H1 (cell line): ENCODE measurements around the gene STPG1. TPM values are rescaled to one million over a fixed set of nuclear protein-coding genes. Genes with fewer than 3 reads are reported as not detected.

Experiments
- CTCF ChIA-PET: fragments of 300-600 bp; sonication (Branson Sonifier 250); formaldehyde crosslinking; loops from one replicate; lab custom pipeline; 2021; ENCODE audit not compliant: partially characterized antibody; lab: Charles Lee
- POLR2A ChIA-PET: fragments of 300-600 bp; sonication (Branson Sonifier 250); formaldehyde crosslinking; loops from one replicate; lab custom pipeline; 2021; ENCODE audit warnings: inconsistent platforms; ENCODE audit not compliant: partially characterized antibody; lab: Charles Lee
- DNase-seq, 2 experiments: peaks; one replicate each; pipeline versions ENCODE4 v3.0.0 to v3.0.0-alpha.2; 2010 to 2022; ENCODE audit warnings: low spot score in 2 of 2, low read depth in 1 of 2, mixed read lengths in 1 of 2
- FAIRE-seq: peaks from 2 replicates; lab custom pipeline; 2011; peaks lifted over from hg19 to GRCh38; lab: Jason Lieb, UNC
- H2AFZ ChIP-seq: 2 replicates; pipeline ENCODE4 v1.8.1; 2012; ENCODE audit warnings: low read length, inconsistent platforms
- H2AK5ac ChIP-seq: 2 replicates; pipeline ENCODE4 v1.6.1; 2013; ENCODE audit warnings: low read depth, low read length
- H2BK120ac ChIP-seq: replicated peaks from 2 replicates; pipeline ENCODE3; 2013; ENCODE audit warnings: low read depth, low read length, inconsistent platforms
- H2BK12ac ChIP-seq: 2 replicates; pipeline ENCODE4 v1.6.1; 2013; ENCODE audit warnings: low read depth, low read length
- H2BK15ac ChIP-seq: 2 replicates; pipeline ENCODE4 v1.6.1; 2013; ENCODE audit warnings: low read length
- H2BK20ac ChIP-seq: 2 replicates; pipeline ENCODE4 v1.6.1; 2013; ENCODE audit warnings: low read length
- H2BK5ac ChIP-seq: 2 replicates; pipeline ENCODE4 v1.6.1; 2013; ENCODE audit warnings: low read depth, low read length
- H3K14ac ChIP-seq: 2 replicates; pipeline ENCODE4 v1.6.1; 2013; ENCODE audit warnings: inconsistent platforms; ENCODE audit not compliant: insufficient read length
- H3K18ac ChIP-seq: 2 replicates; pipeline ENCODE4 v1.6.1; 2013; ENCODE audit warnings: low read length; ENCODE audit errors: extremely low read depth
- H3K23ac ChIP-seq: 2 replicates; pipeline ENCODE4 v1.6.1; 2013; ENCODE audit warnings: inconsistent platforms; ENCODE audit not compliant: insufficient read length
- H3K23me2 ChIP-seq: 2 replicates; pipeline ENCODE4 v1.6.1; 2013; ENCODE audit warnings: low read depth, low read length
- H3K27ac ChIP-seq: 2 replicates; pipeline ENCODE4 v1.6.1; 2011; ENCODE audit warnings: low read depth, low read length, inconsistent platforms
- H3K27me3 ChIP-seq, 4 experiments: replicated peaks in 1 of 4; 1 replicate in 1 of 4; 2 replicates in 3 of 4; pipeline versions ENCODE4 v1.6.1 to v1.8.1; 2011 to 2013; ENCODE audit warnings: low read length in 3 of 4, mild to moderate bottlenecking in 3 of 4, inconsistent platforms in 2 of 4, mixed read lengths in 2 of 4, moderate library complexity in 1 of 4; ENCODE audit not compliant: control insufficient read depth in 3 of 4, insufficient read depth in 3 of 4; ENCODE audit errors: extremely low read depth in 1 of 4
- H3K36me3 ChIP-seq, 4 experiments: 2 replicates each; pipeline versions ENCODE4 v1.6.1 to v1.8.1; 2011 to 2013; ENCODE audit warnings: mild to moderate bottlenecking in 4 of 4, low read length in 3 of 4, moderate library complexity in 2 of 4, control low read depth in 1 of 4, inconsistent platforms in 1 of 4; ENCODE audit not compliant: insufficient read depth in 4 of 4, control insufficient read depth in 2 of 4
- H3K4ac ChIP-seq: replicated peaks from 2 replicates; pipeline ENCODE3; 2013; ENCODE audit warnings: low read length, low read depth, mixed read lengths, inconsistent platforms; ENCODE audit not compliant: insufficient read length
- H3K4me1 ChIP-seq, 4 experiments: replicated peaks in 1 of 4; 1 replicate in 1 of 4; 2 replicates in 3 of 4; pipeline versions ENCODE4 v1.6.1 to v1.8.1; 2011 to 2013; ENCODE audit warnings: low read length in 3 of 4, inconsistent platforms in 2 of 4, mixed read lengths in 1 of 4; ENCODE audit not compliant: insufficient read depth in 4 of 4, control insufficient read depth in 3 of 4
- H3K4me2 ChIP-seq, 2 experiments: 2 replicates each; pipeline versions ENCODE4 v1.6.1 to v1.8.1; 2011 to 2013; ENCODE audit warnings: low read depth in 2 of 2, low read length in 2 of 2, control low read depth in 1 of 2, inconsistent platforms in 1 of 2, mild to moderate bottlenecking in 1 of 2; ENCODE audit not compliant: insufficient read depth in 1 of 2
- H3K4me3 ChIP-seq, 4 experiments: fragments of 200-600, 300-600 bp in 1 of 4; sonication (generic), shearing (Covaris generic), sonication (Bioruptor Twin) in 1 of 4; 2 replicates each; pipeline versions ENCODE4 v1.5.1 to v1.8.1; 2011 to 2016; ENCODE audit warnings: low read length in 4 of 4, low read depth in 3 of 4, control low read depth in 2 of 4, inconsistent platforms in 2 of 4, mild to moderate bottlenecking in 2 of 4, mixed read lengths in 1 of 4, moderate library complexity in 1 of 4; ENCODE audit not compliant: insufficient read depth in 2 of 4; ENCODE audit errors: extremely low read depth in 1 of 4
- H3K56ac ChIP-seq: replicated peaks from 2 replicates; pipeline ENCODE3; 2013; ENCODE audit warnings: low read depth, mild to moderate bottlenecking, mixed read lengths, low read length, inconsistent platforms; ENCODE audit not compliant: insufficient read length
- H3K79me1 ChIP-seq: 2 replicates; pipeline ENCODE4 v1.6.1; 2013; ENCODE audit warnings: low read depth, low read length, control low read depth
- H3K79me2 ChIP-seq, 2 experiments: 2 replicates each; pipeline versions ENCODE4 v1.6.1 to v1.8.1; 2012 to 2013; ENCODE audit warnings: low read length in 2 of 2, mild to moderate bottlenecking in 2 of 2, inconsistent platforms in 1 of 2; ENCODE audit not compliant: insufficient read depth in 2 of 2, control insufficient read depth in 1 of 2
- H3K9ac ChIP-seq, 4 experiments: replicated peaks in 1 of 4; 1 replicate in 1 of 4; 2 replicates in 3 of 4; pipeline versions ENCODE4 v1.6.1 to v1.8.1; 2011 to 2013; ENCODE audit warnings: low read depth in 3 of 4, low read length in 3 of 4, control low read depth in 2 of 4, mild to moderate bottlenecking in 2 of 4, moderate library complexity in 2 of 4, inconsistent platforms in 1 of 4; ENCODE audit errors: extremely low read depth in 1 of 4
- H3K9me3 ChIP-seq, 2 experiments: 2 replicates each; pipeline versions ENCODE4 v1.6.1 to v1.8.1; 2012 to 2013; ENCODE audit warnings: mild to moderate bottlenecking in 2 of 2, moderate library complexity in 2 of 2, control low read depth in 1 of 2, inconsistent platforms in 1 of 2, low read depth in 1 of 2, low read length in 1 of 2, mixed read lengths in 1 of 2; ENCODE audit not compliant: insufficient read depth in 2 of 2
- H4K20me1 ChIP-seq, 2 experiments: replicated peaks in 1 of 2; 2 replicates each; pipeline versions ENCODE3 to v1.8.1; 2011 to 2013; ENCODE audit warnings: inconsistent platforms in 2 of 2, low read length in 2 of 2, mild to moderate bottlenecking in 1 of 2; ENCODE audit not compliant: insufficient read depth in 2 of 2, control insufficient read depth in 1 of 2
- H4K5ac ChIP-seq: 2 replicates; pipeline ENCODE4 v1.6.1; 2013; ENCODE audit warnings: low read length, low read depth, mixed read lengths, inconsistent platforms; ENCODE audit not compliant: insufficient read length
- H4K8ac ChIP-seq: 2 replicates; pipeline ENCODE4 v1.8.0; 2013; ENCODE audit warnings: mild to moderate bottlenecking, moderate library complexity, low read length, inconsistent platforms; ENCODE audit not compliant: insufficient read depth; ENCODE audit errors: extremely low read depth
- H4K91ac ChIP-seq: replicated peaks from 2 replicates; pipeline ENCODE3; 2013; ENCODE audit warnings: low read length, mixed read lengths, inconsistent platforms; ENCODE audit not compliant: insufficient read length
- ATF2 ChIP-seq: IDR thresholded peaks from 2 replicates; pipeline ENCODE4 v1.6.1; 2012; ENCODE audit warnings: low read length, inconsistent platforms
- CHD1 ChIP-seq: IDR thresholded peaks from 2 replicates; pipeline ENCODE4 v1.6.1; 2012; ENCODE audit warnings: low read depth, low read length, improper control_type of control experiment
- CHD2 ChIP-seq: IDR thresholded peaks from 2 replicates; pipeline ENCODE4 v1.6.1; 2012; ENCODE audit warnings: low read length, improper control_type of control experiment
- CTBP2 ChIP-seq: IDR thresholded peaks from 2 replicates; pipeline ENCODE4 v1.7.0; 2011; ENCODE audit warnings: borderline replicate concordance, mild to moderate bottlenecking, moderate library complexity, mixed read lengths, low read length; ENCODE audit not compliant: insufficient read depth, insufficient read length
- EP300 ChIP-seq, 2 experiments: IDR thresholded peaks; 1 replicate in 1 of 2; 2 replicates in 1 of 2; pipeline ENCODE4 v1.6.1; 2011 to 2012; ENCODE audit warnings: low read depth in 2 of 2, low read length in 2 of 2, mild to moderate bottlenecking in 2 of 2, borderline replicate concordance in 1 of 2, inconsistent platforms in 1 of 2, moderate library complexity in 1 of 2
- KDM4A ChIP-seq: IDR thresholded peaks from one replicate; pipeline ENCODE4 v1.7.1; 2012; ENCODE audit warnings: low read depth, mild to moderate bottlenecking, moderate library complexity, low read length, inconsistent platforms; ENCODE audit not compliant: severe bottlenecking
- MAFK ChIP-seq: IDR thresholded peaks from 2 replicates; pipeline ENCODE4 v1.6.1; 2012; ENCODE audit warnings: low read depth, mild to moderate bottlenecking, improper control_type of control experiment, low read length
- NANOG ChIP-seq: IDR thresholded peaks from 2 replicates; pipeline ENCODE4 v1.6.1; 2011; ENCODE audit warnings: low read length, low read depth, mild to moderate bottlenecking, inconsistent platforms; ENCODE audit not compliant: insufficient read depth, poor library complexity, severe bottlenecking
- NRF1 ChIP-seq: IDR thresholded peaks from 2 replicates; pipeline ENCODE4 v1.6.1; 2011; ENCODE audit warnings: mild to moderate bottlenecking, low read depth, low read length, improper control_type of control experiment
- POLR2AphosphoS5 ChIP-seq: IDR thresholded peaks from 2 replicates; pipeline ENCODE4 v1.6.1; 2011; ENCODE audit warnings: low read depth, low read length
- RXRA ChIP-seq: IDR thresholded peaks from 2 replicates; pipeline ENCODE4 v1.6.1; 2011; ENCODE audit warnings: low read depth, mild to moderate bottlenecking, low read length, moderate library complexity; ENCODE audit not compliant: insufficient read depth
- TCF12 ChIP-seq: IDR thresholded peaks from 2 replicates; pipeline ENCODE4 v1.6.1; 2011; ENCODE audit warnings: low read depth, mild to moderate bottlenecking, low read length
- YY1 ChIP-seq: IDR thresholded peaks from 2 replicates; pipeline ENCODE4 v1.6.1; 2011; ENCODE audit warnings: low read depth, mild to moderate bottlenecking, low read length
- WGBS, 2 experiments: shearing (Covaris generic) in 1 of 2; methylation state at CpG; one replicate each; pipeline versions ENCODE4 v1.1.6 to v1.1.7; 2013 to 2015; ENCODE audit warnings: low lambda C conversion rate in 2 of 2, mixed read lengths in 2 of 2, inconsistent platforms in 1 of 2, low coverage in 1 of 2, missing lambda C conversion rate in 1 of 2; ENCODE audit not compliant: insufficient replicate concordance in 2 of 2, insufficient coverage in 1 of 2, insufficient read length in 1 of 2; ENCODE audit errors: extremely low coverage in 1 of 2, missing lambda C conversion rate in 1 of 2; 5-methylcytosine and 5-hydroxymethylcytosine counted together
- polyA plus RNA-seq, 7 experiments: library from polyadenylated mRNA; depleted of rRNA in 3 of 7; stranded (reverse) in 5 of 7; unstranded in 2 of 7; fragments of >200 nt in 5 of 7; fragments of 200-250 nt in 2 of 7; gene quantifications; 1 replicate in 5 of 7; 2 replicates in 1 of 7; 4 replicates in 1 of 7; pipeline versions ENCODE4 v1.2.1 to v1.2.3, GENCODE V29; 2011 to 2013; ENCODE audit warnings: missing spikeins in 2 of 7, mixed read lengths in 2 of 7
- total RNA-seq: library from RNA; stranded (reverse); fragmentation: NEBNext Ultra II Directional; extraction: Animal tissue kit (Norgen Biotek cat#: 25700); gene quantifications from 2 replicates; pipeline ENCODE4 v1.2.1, GENCODE V29; 2021

Gene STPG1
- total and polyA plus RNA-seq, 2 of the 8 experiments (the other 6 are each of a cell fraction or from before 2014, with no cell fraction given) = 10.3 to 11.2 TPM

- Histone ChIP-seq H3K27me3 (0 out of 7 replicates have a peak, but pooled peaks cover 0 to 2% (median 0%) of the 10 kb centered on the region in 4 experiments), H3K23ac (no peak overlapping the region), H3K79me1 (no peaks in the 10 kb centered on the region), H3K18ac (no peak overlapping the region), H3K4me2 (no peak overlapping the region), H4K20me1 (no peaks in the 10 kb centered on the region), H3K14ac (no peak overlapping the region), H2BK12ac (no peak overlapping the region), H2AK5ac (no peak overlapping the region), H3K4me1 (no peaks in the 10 kb centered on the region), H3K9me3 (no peaks in the 10 kb centered on the region), H3K79me2 (no peaks in the 10 kb centered on the region), H4K91ac (no peak overlapping the region), H2AFZ (no peak overlapping the region), H2BK120ac (no peak overlapping the region), H4K8ac (no peak overlapping the region), H4K5ac (no peak overlapping the region), H3K36me3 (no peaks in the 10 kb centered on the region), H3K4ac (no peak overlapping the region), H3K56ac (no peak overlapping the region), H3K4me3 (no peak overlapping the region), H3K27ac (no peak overlapping the region), H2BK20ac (no peak overlapping the region), H2BK15ac (no peak overlapping the region), H3K23me2 (peaks cover 3% of the 10 kb centered on the region; the same call in 1 of the 2 replicates), H3K9ac (no peak overlapping the region), H2BK5ac (no peak overlapping the region)
- DNase-seq (no peak), FAIRE-seq (no peak)
- ChIA-PET CTCF (interaction anchor here (0.7 to 3.5 kb wide), 4 partner anchors 37 to 152 kb away, joined by 3 to 13 read pairs (median 6); no protein-coding TSS in a partner anchor), POLR2A (no interaction called here)
- 94% methylated on average over 4 of the region's 4 CpGs; no CpG with 5 or more reads in 1 of the 2 experiments for WGBS, 2 experiments
- TF ChIP-seq CTBP2 (no peak), EP300 (IDR thresholded peaks at IDR 0.05; ENCODE audit: borderline replicate concordance in 1 of 2, low read depth in 2 of 2, low read length in 2 of 2) (no peak), TCF12 (no peak), YY1 (no peak), CHD2 (no peak), CHD1 (no peak), NRF1 (no peak), ATF2 (no peak), MAFK (no peak), NANOG (no peak), RXRA (no peak), POLR2AphosphoS5 (no peak), KDM4A (no peak)
These were observed 62.3 kb downstream of the STPG1 start for GRCh38 chr1:24351247-24351646.
